SK-N-MC (cell line): Measurements from ENCODE around the gene RAB6B.

ENCODE experiments used
- EZH2 ChIP-seq: fragments of 200-600 bp; sonication (generic); IDR thresholded peaks from one replicate; pipeline ENCODE4 v1.6.1; 2017; ENCODE audit warnings: antibody characterized with exemption
- POLR2AphosphoS5 ChIP-seq: IDR thresholded peaks from 2 replicates; pipeline ENCODE4 v1.6.1; 2012; ENCODE audit warnings: mild to moderate bottlenecking, low read depth, low read length, borderline replicate concordance

- no peak for TF ChIP-seq POLR2AphosphoS5
- TF ChIP-seq EZH2: no peak
Measured at GRCh38 chr3:133797396-133798105, 98.1 kb downstream of the RAB6B start.
